HG02938 (cell line): ENCODE data around the gene CNKSR3.

Source experiments
- ATAC-seq: cut with Tn5 transposase; IDR thresholded peaks from one replicate; pipeline ENCODE4 v1.9.1; 2021; ENCODE audit warnings: mild to moderate bottlenecking, moderate library complexity; ENCODE audit not compliant: unreplicated experiment

Gene CNKSR3

GRCh38 chr6:154458565-154459470 is 51.7 kb downstream of the CNKSR3 start:
- ATAC-seq, result no peak

- ATAC-seq, result no peak
These were observed 52.6 kb downstream of the CNKSR3 start for GRCh38 chr6:154457881-154458284.

- ATAC-seq, result no peak
These were observed 53.3 kb downstream of the CNKSR3 start for GRCh38 chr6:154457046-154457713.

GRCh38 chr6:154453329-154453728 is 57.2 kb downstream of the CNKSR3 start:
- no peak for ATAC-seq

GRCh38 chr6:154450498-154450897 is 60.0 kb downstream of the CNKSR3 start:
- no peak for ATAC-seq

GRCh38 chr6:154448448-154449096 is 61.9 kb downstream of the CNKSR3 start:
- no peak for ATAC-seq

- no peak for ATAC-seq
These were observed 62.5 kb downstream of the CNKSR3 start for GRCh38 chr6:154447954-154448353.

- ATAC-seq, result no peak
These were observed 63.5 kb downstream of the CNKSR3 start for GRCh38 chr6:154446984-154447383.

- ATAC-seq, result no peak
These were observed 65.1 kb downstream of the CNKSR3 start for GRCh38 chr6:154445417-154445816.

GRCh38 chr6:154441995-154442310 is 68.5 kb downstream of the CNKSR3 start:
- no peak for ATAC-seq

- ATAC-seq, result no peak
These were observed 70.0 kb downstream of the CNKSR3 start for GRCh38 chr6:154440422-154441043.

GRCh38 chr6:154440022-154440421 is 70.5 kb downstream of the CNKSR3 start:
- no peak for ATAC-seq

- no peak for ATAC-seq
These were observed 71.5 kb downstream of the CNKSR3 start for GRCh38 chr6:154438882-154439415.

GRCh38 chr6:154435400-154435945 is 75.0 kb downstream of the CNKSR3 start:
- ATAC-seq, result no peak

GRCh38 chr6:154434662-154435061 is 75.8 kb downstream of the CNKSR3 start:
- no peak for ATAC-seq

- ATAC-seq, result no peak
These were observed 76.8 kb downstream of the CNKSR3 start for GRCh38 chr6:154433477-154434241.

- no peak for ATAC-seq
These were observed 77.7 kb downstream of the CNKSR3 start for GRCh38 chr6:154432533-154433476.

GRCh38 chr6:154430481-154430919 is 80.0 kb downstream of the CNKSR3 start:
- no peak for ATAC-seq

GRCh38 chr6:154429711-154430110 is 80.8 kb downstream of the CNKSR3 start:
- no peak for ATAC-seq
